ENCODE data around the gene HYAL1.

DNA sequence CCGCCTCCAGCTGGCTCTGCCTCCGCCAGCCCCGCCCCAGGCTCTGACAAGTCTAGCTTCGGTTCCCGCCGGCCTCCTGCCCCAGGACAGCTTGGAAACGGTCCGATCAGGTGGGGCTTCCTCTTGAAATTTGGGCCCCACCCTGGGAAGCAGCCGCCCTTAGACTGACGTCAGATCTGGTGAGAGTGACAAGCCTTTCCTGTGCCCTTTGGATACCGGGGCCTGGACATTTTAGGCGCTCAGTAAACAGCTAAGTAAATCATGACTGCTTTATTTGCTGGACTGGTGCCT lies 3.8 kb downstream of the HYAL1 start:
- no peak for TF ChIP-seq EZH2phosphoT487 (IDR thresholded peaks at IDR 0.05; ENCODE audit: borderline replicate concordance)
- no peak for TF ChIP-seq CTCF (conservative IDR thresholded peaks at IDR 0.05; ENCODE audit: low read length)
